Bladder microvascular endothelial cell (primary cell): ENCODE data around the gene DNASE1L3. TPM values are rescaled to one million over a fixed set of nuclear protein-coding genes. Genes with fewer than 3 reads are reported as not detected.

Experiments
- total RNA-seq: library from RNA; depleted of rRNA; stranded (reverse); fragments of >200 nt; gene quantifications from 2 replicates; pipeline ENCODE4 v1.2.3, GENCODE V29; 2014

DNASE1L3 gene
- total RNA-seq = 0.82 and 3.4 TPM in 2 replicates

GRCh38 chr3:58210761-58211460, at the start of gene DNASE1L3:
Gene DNASE1L3 (minus strand): TSS chr3:58210972. CDS start chr3:58210906, 66 bp downstream.

GRCh38 chr3:58237238-58237940, 26.6 kb upstream of the DNASE1L3 start, which contains the start of gene ABHD6:
Gene ABHD6 (plus strand): TSS chr3:58237792. CDS start chr3:58256587, 18,795 bp downstream.

Other genes starting within 250 kb of the DNASE1L3 start
- 553 and 995 TPM in 2 replicates for gene FLNB, start 202.6 kb downstream of the DNASE1L3 start, total RNA-seq
- 13.3 and 16.2 TPM in 2 replicates for gene ABHD6, start 26.8 kb upstream of the DNASE1L3 start, total RNA-seq
- 8.9 and 17.4 TPM in 2 replicates for gene RPP14, start 95.3 kb upstream of the DNASE1L3 start, total RNA-seq
- gene HTD2, start 95.5 kb upstream of the DNASE1L3 start, total RNA-seq = 3.2 and 7.4 TPM in 2 replicates
- gene PXK, start 121.9 kb upstream of the DNASE1L3 start, total RNA-seq = 8.4 and 16.2 TPM in 2 replicates
- 61.0 and 82.4 TPM in 2 replicates for gene PDHB, start 222.9 kb upstream of the DNASE1L3 start, total RNA-seq